Smooth muscle cell (in vitro differentiated cells): ENCODE results near the gene CNOT4. TPM values are rescaled to one million over a fixed set of nuclear protein-coding genes. Genes with fewer than 3 reads are reported as not detected.

Experiments
- DNase-seq: peaks from one replicate; lab custom pipeline; 2025; ENCODE audit not compliant: unreplicated experiment; lab: John Stamatoyannopoulos, UW
- H2AFZ ChIP-seq: fragments of 200-600 bp; sonication (generic); 2 replicates; pipeline ENCODE4 v1.6.0; 2016; ENCODE audit warnings: antibody characterized with exemption, low read depth, mild to moderate bottlenecking
- H3F3A ChIP-seq: fragments of 200-600 bp; sonication (generic); 2 replicates; pipeline ENCODE4 v1.6.0; 2017; ENCODE audit warnings: antibody characterized with exemption, low read depth
- H3K27ac ChIP-seq: fragments of 200-600 bp; sonication (generic); 2 replicates; pipeline ENCODE4 v1.5.1; 2016; ENCODE audit warnings: low read depth, mild to moderate bottlenecking
- H3K27me3 ChIP-seq: fragments of 200-600 bp; sonication (generic); 2 replicates; pipeline ENCODE4 v1.6.1; 2016; ENCODE audit warnings: low read depth, mild to moderate bottlenecking
- H3K36me3 ChIP-seq: fragments of 200-600 bp; sonication (generic); 2 replicates; pipeline ENCODE4 v1.5.1; 2016; ENCODE audit warnings: low read depth
- H3K4me1 ChIP-seq: fragments of 200-600 bp; sonication (generic); 2 replicates; pipeline ENCODE4 v1.5.1; 2016; ENCODE audit warnings: low read depth
- H3K4me2 ChIP-seq: fragments of 200-600 bp; sonication (generic); 2 replicates; pipeline ENCODE4 v1.6.0; 2016; ENCODE audit warnings: mild to moderate bottlenecking
- H3K4me3 ChIP-seq: fragments of 200-600 bp; sonication (generic); 2 replicates; pipeline ENCODE4 v1.5.1; 2016; ENCODE audit warnings: mild to moderate bottlenecking
- H3K79me2 ChIP-seq: fragments of 200-600 bp; sonication (generic); 2 replicates; pipeline ENCODE4 v1.6.0; 2016; ENCODE audit warnings: low read depth, mild to moderate bottlenecking
- H3K9ac ChIP-seq: fragments of 200-600 bp; sonication (generic); 2 replicates; pipeline ENCODE4 v1.6.0; 2016; ENCODE audit warnings: low read depth
- H3K9me3 ChIP-seq: fragments of 200-600 bp; sonication (generic); replicated peaks from 2 replicates; pipeline ENCODE4 v1.5.1; 2016; ENCODE audit warnings: low read depth
- H4K20me1 ChIP-seq: fragments of 200-600 bp; sonication (generic); 2 replicates; pipeline ENCODE4 v1.6.0; 2016; ENCODE audit warnings: low read depth
- CTCF ChIP-seq: fragments of 200-600 bp; sonication (generic); IDR thresholded peaks from 2 replicates; pipeline ENCODE4 v1.5.1; 2017; ENCODE audit warnings: borderline replicate concordance, mild to moderate bottlenecking, antibody characterized with exemption; ENCODE audit not compliant: insufficient read depth, poor library complexity, severe bottlenecking
- WGBS: methylation state at CpG from one replicate; pipeline ENCODE4 v1.1.7; 2016; ENCODE audit warnings: low lambda C conversion rate; 5-methylcytosine and 5-hydroxymethylcytosine counted together
- polyA plus RNA-seq: library from polyadenylated mRNA; unstranded; fragments of >200 nt; fragmentation: Nextera tagmentation; extraction: Ambion mirVana; gene quantifications from 2 replicates; pipeline ENCODE4 v1.2.1, GENCODE V29; 2016
- total RNA-seq: library from RNA; depleted of rRNA; stranded (reverse); fragments of >200 nt; gene quantifications from 2 replicates; pipeline ENCODE4 v1.2.3, GENCODE V29; 2014

Gene CNOT4
- total and polyA plus RNA-seq, 2 experiments from 2014 or later, result 15.8 to 22.9 TPM

- Histone ChIP-seq H3K9ac (no peak overlapping the region), H3K4me3 (no peak overlapping the region), H3F3A (no peaks in the 10 kb centered on the region), H3K79me2 (peaks cover 23% of the 10 kb centered on the region), H3K27ac (no peak overlapping the region), H3K4me1 (peaks cover 14% of the 10 kb centered on the region), H2AFZ (no peak overlapping the region), H3K9me3 (no peaks in the 10 kb centered on the region), H4K20me1 (peaks cover 21% of the 10 kb centered on the region), H3K27me3 (no peaks in the 10 kb centered on the region), H3K36me3 (no peaks in the 10 kb centered on the region), H3K4me2 (no peak overlapping the region)
- WGBS, result 99% methylated on average over 2 of the region's 2 CpGs
- no peak for DNase-seq
- TF ChIP-seq CTCF, result peak; percentile 53
These were observed 2.4 kb upstream of the CNOT4 start for GRCh38 chr7:135512135-135512887.

GRCh38 chr7:135510592-135511183, 786 bp upstream of the CNOT4 start:
- Histone ChIP-seq H3K4me2 (peak overlapping the region; percentile 98), H3K9ac (peak overlapping the region; percentile 42), H3K27ac (no peak overlapping the region), H3F3A (no peaks in the 10 kb centered on the region), H3K9me3 (no peaks in the 10 kb centered on the region), H3K27me3 (no peaks in the 10 kb centered on the region), H3K4me3 (peak overlapping the region; percentile 99), H2AFZ (peak overlapping the region; percentile 97), H3K4me1 (peaks cover 17% of the 10 kb centered on the region), H3K36me3 (no peaks in the 10 kb centered on the region), H3K79me2 (peaks cover 39% of the 10 kb centered on the region), H4K20me1 (peaks cover 37% of the 10 kb centered on the region)
- peak; percentile 3 for TF ChIP-seq CTCF
- WGBS, result 11% methylated on average over 17 of the region's 17 CpGs
- DNase-seq, result no peak

GRCh38 chr7:135509589-135509838, 388 bp downstream of the CNOT4 start:
- Histone ChIP-seq H3K4me1 (peaks cover 17% of the 10 kb centered on the region), H3K4me2 (peak overlapping the region; percentile 93), H3K27me3 (no peaks in the 10 kb centered on the region), H3K9me3 (no peaks in the 10 kb centered on the region), H3K79me2 (peaks cover 50% of the 10 kb centered on the region), H2AFZ (peak overlapping the region; percentile 96), H3F3A (no peaks in the 10 kb centered on the region), H3K36me3 (no peaks in the 10 kb centered on the region), H3K9ac (peak overlapping the region; percentile 99), H3K4me3 (peak overlapping the region; percentile 99), H3K27ac (peak overlapping the region; percentile 95), H4K20me1 (peaks cover 48% of the 10 kb centered on the region)
- no peak for TF ChIP-seq CTCF
- WGBS, result 0% methylated on average over 12 of the region's 14 CpGs
- no peak for DNase-seq
